ENCODE data around the gene PATJ.

Gene PATJ

DNA sequence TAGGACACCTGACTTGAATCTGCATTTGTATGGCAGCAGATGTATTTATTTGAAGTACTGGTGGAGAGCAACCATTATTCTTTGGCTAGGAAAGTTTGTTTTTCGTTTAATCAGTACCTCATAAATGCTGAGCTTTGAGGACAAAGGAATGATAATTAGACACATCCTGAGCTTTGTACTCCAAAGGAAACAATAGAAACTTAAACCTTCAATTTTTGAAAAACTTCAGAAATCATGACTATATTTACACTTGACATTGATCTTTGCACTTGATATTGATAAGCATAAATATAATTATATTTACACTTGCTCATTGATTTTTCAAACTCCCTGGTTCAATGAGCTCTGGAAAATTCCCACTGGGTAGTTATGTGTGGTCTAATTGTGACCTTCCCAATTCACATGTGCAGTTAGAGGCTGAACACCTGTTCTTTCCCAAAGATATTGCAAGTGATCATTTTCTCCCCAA, 10.7 kb downstream of the PATJ start:
- TF ChIP-seq, protein P1, sequence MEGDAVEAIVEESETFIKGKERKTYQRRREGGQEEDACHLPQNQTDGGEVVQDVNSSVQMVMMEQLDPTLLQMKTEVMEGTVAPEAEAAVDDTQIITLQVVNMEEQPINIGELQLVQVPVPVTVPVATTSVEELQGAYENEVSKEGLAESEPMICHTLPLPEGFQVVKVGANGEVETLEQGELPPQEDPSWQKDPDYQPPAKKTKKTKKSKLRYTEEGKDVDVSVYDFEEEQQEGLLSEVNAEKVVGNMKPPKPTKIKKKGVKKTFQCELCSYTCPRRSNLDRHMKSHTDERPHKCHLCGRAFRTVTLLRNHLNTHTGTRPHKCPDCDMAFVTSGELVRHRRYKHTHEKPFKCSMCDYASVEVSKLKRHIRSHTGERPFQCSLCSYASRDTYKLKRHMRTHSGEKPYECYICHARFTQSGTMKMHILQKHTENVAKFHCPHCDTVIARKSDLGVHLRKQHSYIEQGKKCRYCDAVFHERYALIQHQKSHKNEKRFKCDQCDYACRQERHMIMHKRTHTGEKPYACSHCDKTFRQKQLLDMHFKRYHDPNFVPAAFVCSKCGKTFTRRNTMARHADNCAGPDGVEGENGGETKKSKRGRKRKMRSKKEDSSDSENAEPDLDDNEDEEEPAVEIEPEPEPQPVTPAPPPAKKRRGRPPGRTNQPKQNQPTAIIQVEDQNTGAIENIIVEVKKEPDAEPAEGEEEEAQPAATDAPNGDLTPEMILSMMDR (IDR thresholded peaks at IDR 0.05; ENCODE audit: low read depth, low read length, missing control alignments), result no peak
- H3K4me3 ChIP-seq (ENCODE audit: low read depth, low read length), result no peak overlapping the region
- no peak for DNase-seq (ENCODE audit: low read depth)

DNA sequence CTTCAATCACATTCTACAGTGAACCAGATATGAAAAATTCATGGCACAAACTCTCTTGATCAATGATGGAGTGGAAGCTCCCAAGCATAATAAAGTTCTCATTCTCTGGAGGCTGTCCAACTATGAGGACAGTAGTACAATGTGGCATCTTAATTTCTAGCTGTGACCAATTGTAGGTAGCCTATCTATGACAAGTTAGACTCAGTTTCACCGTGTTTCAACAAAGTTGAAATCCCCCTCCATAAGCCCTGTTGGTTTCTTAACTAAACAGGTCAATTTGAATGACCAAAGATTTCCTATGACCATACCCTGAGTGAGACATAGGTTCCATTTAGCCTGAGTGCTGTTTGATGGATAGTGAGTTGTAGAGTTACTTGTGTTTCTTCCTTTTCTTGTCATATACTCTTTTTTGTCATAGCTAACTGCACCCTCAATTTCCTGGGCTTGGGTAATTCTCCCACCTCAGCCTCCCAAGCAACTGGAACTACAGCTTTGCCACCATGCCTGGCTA, 11.8 kb downstream of the PATJ start:
- no peak overlapping the region for H3K4me3 ChIP-seq (ENCODE audit: low read depth, low read length)
- DNase-seq (ENCODE audit: low read depth), result no peak
- TF ChIP-seq, protein P1 (IDR thresholded peaks at IDR 0.05; ENCODE audit: low read depth, low read length, missing control alignments), result no peak

- TF ChIP-seq, protein P1 (IDR thresholded peaks at IDR 0.05; ENCODE audit: low read depth, low read length, missing control alignments), result no peak
- H3K4me3 ChIP-seq (ENCODE audit: low read depth, low read length), result no peak overlapping the region
- DNase-seq (ENCODE audit: low read depth), result no peak
These were observed 12.3 kb downstream of the PATJ start for GRCh38 chr1:61754545-61754944.

DNA sequence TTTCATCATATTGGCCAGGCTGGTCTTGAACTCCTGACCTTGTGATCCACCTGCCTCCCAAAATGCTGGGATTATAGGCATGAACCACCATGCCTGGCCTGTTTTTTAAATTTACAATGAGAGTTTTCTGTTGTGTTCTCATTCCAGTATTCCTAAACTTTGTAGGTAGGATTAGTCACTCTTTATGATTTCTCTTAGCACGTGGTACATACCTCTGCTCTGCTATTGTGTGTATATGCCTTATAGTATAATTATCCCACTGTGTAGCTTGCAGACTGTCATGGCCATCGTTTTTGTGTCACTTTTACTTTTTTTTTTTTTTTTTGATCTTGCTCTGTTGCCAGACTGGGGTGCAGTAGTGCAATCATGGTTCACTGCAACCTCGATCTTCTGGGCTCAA, 14.5 kb downstream of the PATJ start:
- DNase-seq (ENCODE audit: low read depth), result no peak
- TF ChIP-seq, protein P1 (IDR thresholded peaks at IDR 0.05; ENCODE audit: low read depth, low read length, missing control alignments), result no peak
- no peak overlapping the region for H3K4me3 ChIP-seq (ENCODE audit: low read depth, low read length)

GRCh38 chr1:61757950-61758349, 15.7 kb downstream of the PATJ start:
- H3K4me3 ChIP-seq (ENCODE audit: low read depth, low read length), result no peak overlapping the region
- no peak for DNase-seq (ENCODE audit: low read depth)
- TF ChIP-seq, protein P1 (IDR thresholded peaks at IDR 0.05; ENCODE audit: low read depth, low read length, missing control alignments), result no peak

DNA sequence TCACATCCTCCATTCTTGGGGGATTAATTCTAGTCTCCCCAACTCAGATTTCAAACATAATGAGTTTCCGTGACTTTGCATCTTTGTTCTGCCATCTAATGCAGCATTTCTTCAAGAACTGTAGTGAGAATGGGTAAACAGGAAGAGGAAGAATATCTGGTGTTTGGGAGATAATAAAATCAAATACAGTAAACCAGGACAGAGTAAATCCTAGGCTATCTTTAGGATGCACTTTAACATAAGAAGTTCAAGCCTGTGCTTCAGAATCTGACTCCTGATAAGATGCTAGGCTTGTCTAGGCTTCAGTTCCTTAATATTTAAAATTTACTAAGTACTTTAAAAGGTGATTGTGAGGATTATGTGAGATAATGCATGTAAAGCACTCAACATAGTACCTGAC, 27.9 kb downstream of the PATJ start:
- no peak for DNase-seq (ENCODE audit: low read depth)
- TF ChIP-seq, protein P1 (IDR thresholded peaks at IDR 0.05; ENCODE audit: low read depth, low read length, missing control alignments), result no peak
- H3K4me3 ChIP-seq (ENCODE audit: low read depth, low read length), result no peak overlapping the region

DNA sequence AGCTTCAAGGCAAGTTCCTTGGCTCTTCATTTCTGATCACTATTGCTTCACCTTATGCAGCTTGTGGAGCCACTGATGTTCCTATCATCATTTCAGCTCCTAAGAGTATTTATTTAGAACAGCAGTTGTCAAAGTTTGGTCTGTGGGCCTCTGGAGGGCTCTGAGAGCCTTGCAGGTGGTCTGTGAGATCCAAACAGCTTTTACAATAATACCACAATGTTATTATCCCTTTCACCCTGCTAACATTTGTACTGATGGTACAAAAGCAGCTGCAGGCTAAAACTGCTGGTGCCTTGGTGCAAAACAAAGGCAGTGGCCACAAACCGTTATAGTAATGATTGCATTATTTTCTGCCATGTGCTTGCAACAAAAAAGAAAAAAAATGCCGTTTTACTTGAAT, 33.8 kb downstream of the PATJ start:
- H3K4me3 ChIP-seq (ENCODE audit: low read depth, low read length), result no peak overlapping the region
- DNase-seq (ENCODE audit: low read depth), result no peak
- TF ChIP-seq, protein P1 (IDR thresholded peaks at IDR 0.05; ENCODE audit: low read depth, low read length, missing control alignments), result no peak
